ENCODE measurements around the gene ACP6. TPM values are rescaled to one million over a fixed set of nuclear protein-coding genes. Genes with fewer than 3 reads are reported as not detected.

ACP6 gene
- total and polyA plus RNA-seq, 2 of the 13 experiments (the other 11 are each of a cell fraction or from before 2014, with no cell fraction given) = 18.1 to 33.7 TPM

DNA sequence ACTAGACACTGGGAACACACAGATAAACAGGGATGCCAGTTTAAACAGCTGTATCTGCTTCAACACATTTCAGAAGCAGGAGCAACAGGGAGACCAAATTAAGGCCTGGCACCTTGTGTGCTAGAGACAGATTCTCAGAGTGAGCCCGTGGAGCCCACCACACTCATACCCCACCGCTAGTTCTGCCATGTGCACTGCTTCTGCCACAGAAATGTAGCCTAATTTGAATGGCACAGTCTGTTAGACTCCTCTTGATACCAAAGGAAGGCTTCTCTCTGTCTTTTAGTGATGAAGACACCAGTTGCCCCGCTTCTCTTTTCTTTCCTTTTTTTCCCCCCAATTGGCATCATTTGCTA, 29.3 kb upstream of the ACP6 start (continued):
- TF ChIP-seq, protein P1, sequence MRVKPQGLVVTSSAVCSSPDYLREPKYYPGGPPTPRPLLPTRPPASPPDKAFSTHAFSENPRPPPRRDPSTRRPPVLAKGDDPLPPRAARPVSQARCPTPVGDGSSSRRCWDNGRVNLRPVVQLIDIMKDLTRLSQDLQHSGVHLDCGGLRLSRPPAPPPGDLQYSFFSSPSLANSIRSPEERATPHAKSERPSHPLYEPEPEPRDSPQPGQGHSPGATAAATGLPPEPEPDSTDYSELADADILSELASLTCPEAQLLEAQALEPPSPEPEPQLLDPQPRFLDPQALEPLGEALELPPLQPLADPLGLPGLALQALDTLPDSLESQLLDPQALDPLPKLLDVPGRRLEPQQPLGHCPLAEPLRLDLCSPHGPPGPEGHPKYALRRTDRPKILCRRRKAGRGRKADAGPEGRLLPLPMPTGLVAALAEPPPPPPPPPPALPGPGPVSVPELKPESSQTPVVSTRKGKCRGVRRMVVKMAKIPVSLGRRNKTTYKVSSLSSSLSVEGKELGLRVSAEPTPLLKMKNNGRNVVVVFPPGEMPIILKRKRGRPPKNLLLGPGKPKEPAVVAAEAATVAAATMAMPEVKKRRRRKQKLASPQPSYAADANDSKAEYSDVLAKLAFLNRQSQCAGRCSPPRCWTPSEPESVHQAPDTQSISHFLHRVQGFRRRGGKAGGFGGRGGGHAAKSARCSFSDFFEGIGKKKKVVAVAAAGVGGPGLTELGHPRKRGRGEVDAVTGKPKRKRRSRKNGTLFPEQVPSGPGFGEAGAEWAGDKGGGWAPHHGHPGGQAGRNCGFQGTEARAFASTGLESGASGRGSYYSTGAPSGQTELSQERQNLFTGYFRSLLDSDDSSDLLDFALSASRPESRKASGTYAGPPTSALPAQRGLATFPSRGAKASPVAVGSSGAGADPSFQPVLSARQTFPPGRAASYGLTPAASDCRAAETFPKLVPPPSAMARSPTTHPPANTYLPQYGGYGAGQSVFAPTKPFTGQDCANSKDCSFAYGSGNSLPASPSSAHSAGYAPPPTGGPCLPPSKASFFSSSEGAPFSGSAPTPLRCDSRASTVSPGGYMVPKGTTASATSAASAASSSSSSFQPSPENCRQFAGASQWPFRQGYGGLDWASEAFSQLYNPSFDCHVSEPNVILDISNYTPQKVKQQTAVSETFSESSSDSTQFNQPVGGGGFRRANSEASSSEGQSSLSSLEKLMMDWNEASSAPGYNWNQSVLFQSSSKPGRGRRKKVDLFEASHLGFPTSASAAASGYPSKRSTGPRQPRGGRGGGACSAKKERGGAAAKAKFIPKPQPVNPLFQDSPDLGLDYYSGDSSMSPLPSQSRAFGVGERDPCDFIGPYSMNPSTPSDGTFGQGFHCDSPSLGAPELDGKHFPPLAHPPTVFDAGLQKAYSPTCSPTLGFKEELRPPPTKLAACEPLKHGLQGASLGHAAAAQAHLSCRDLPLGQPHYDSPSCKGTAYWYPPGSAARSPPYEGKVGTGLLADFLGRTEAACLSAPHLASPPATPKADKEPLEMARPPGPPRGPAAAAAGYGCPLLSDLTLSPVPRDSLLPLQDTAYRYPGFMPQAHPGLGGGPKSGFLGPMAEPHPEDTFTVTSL (CRISPR knock-in tag; IDR thresholded peaks at IDR 0.05; ENCODE audit: borderline replicate concordance) = no peak
- TF ChIP-seq, protein P2, sequence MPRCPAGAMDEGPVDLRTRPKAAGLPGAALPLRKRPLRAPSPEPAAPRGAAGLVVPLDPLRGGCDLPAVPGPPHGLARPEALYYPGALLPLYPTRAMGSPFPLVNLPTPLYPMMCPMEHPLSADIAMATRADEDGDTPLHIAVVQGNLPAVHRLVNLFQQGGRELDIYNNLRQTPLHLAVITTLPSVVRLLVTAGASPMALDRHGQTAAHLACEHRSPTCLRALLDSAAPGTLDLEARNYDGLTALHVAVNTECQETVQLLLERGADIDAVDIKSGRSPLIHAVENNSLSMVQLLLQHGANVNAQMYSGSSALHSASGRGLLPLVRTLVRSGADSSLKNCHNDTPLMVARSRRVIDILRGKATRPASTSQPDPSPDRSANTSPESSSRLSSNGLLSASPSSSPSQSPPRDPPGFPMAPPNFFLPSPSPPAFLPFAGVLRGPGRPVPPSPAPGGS (CRISPR knock-in tag; IDR thresholded peaks at IDR 0.05) = no peak

DNA sequence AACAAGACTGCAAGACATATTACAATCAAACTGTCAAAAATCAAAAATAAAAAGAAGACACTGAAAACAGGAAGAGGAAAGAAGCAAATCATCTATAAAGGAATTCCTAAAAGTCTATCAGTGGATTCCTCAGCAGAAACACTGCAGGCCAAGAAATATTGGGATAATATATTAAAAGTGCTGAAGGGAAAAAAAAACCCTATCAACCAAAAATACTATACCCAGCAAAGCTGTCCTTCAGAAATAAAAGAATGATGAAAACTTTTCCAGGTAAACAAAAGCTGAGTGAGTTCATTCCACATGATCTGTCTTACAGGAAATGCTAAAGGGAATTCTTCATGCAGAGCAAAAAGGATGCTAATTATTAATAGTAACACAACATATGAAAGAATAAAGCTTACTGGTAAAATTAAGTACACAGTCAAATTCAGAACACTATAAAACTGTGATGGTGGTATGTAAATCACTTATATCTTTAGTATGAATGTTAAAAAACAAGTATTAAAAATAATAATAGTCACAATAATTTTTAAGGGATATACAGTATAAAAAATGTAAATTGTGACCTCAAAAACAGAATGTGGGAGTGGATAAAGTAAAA, 12.9 kb upstream of the ACP6 start:
- no peaks in the 10 kb centered on the region for H3K27me3 ChIP-seq (ENCODE audit: control insufficient read depth in 1 of 2, insufficient read depth in 2 of 2, low read length in 2 of 2)
- ATAC-seq = no peak
- no peaks in the 10 kb centered on the region for H3K4me1 ChIP-seq (ENCODE audit: insufficient read depth, low read length)
- in situ Hi-C loops (cut with HindIII; ENCODE audit: extremely low pct_ligation_motif_present, low pct_unique_long_range_greater_than_20kb) (no loop called here), intact Hi-C loops (cut with micrococcal nuclease; ENCODE audit: unreplicated experiment) (no loop called here)
- H3K4me3 ChIP-seq (replicated peaks in 1 of 3; ENCODE audit: insufficient read depth in 1 of 3, low read depth in 2 of 3, low read length in 3 of 3) = no peak overlapping the region
- H3K9me3 ChIP-seq (ENCODE audit: low read length) = peaks cover 19% of the 10 kb centered on the region
- no peaks in the 10 kb centered on the region for H3K36me3 ChIP-seq (replicated peaks in 1 of 2; ENCODE audit: control insufficient read depth in 1 of 2, insufficient read depth in 2 of 2, low read length in 2 of 2)
- no TSS peak for BruUV-seq (replicated peaks)
- no peak overlapping the region for H3K27ac ChIP-seq (ENCODE audit: extremely low read length, insufficient read depth, low read length)
- no peaks in the 10 kb centered on the region for H4K20me1 ChIP-seq (ENCODE audit: insufficient read depth, low read length)
- H3K9ac ChIP-seq (ENCODE audit: insufficient read depth, low read depth, low read length) = no peak overlapping the region
- ChIA-PET POLR2A (no interaction called here), CTCF (ENCODE audit: low intra/inter-chr PET ratio, low total read pairs) (no interaction called here)
- no peak for DNase-seq (ENCODE audit: low spot score)
- no peak overlapping the region for H3K4me2 ChIP-seq (ENCODE audit: low read depth, low read length)
- H2AFZ ChIP-seq (ENCODE audit: low read length) = no peak overlapping the region
- no peak for FAIRE-seq
- no peaks in the 10 kb centered on the region for H3K79me2 ChIP-seq (ENCODE audit: insufficient read depth, low read length)
- TF ChIP-seq RFXANK (CRISPR knock-in tag; IDR thresholded peaks at IDR 0.05) (no peak), MTA1 (CRISPR knock-in tag; IDR thresholded peaks at IDR 0.05; ENCODE audit: borderline replicate concordance) (no peak), ZNF274 (CRISPR knock-in tag; IDR thresholded peaks at IDR 0.05) (no peak), CHD4 (IDR thresholded peaks at IDR 0.05; ENCODE audit: borderline replicate concordance, low read length) (no peak), SPEN (CRISPR knock-in tag; IDR thresholded peaks at IDR 0.05; ENCODE audit: low read depth) (no peak), CHD2 (IDR thresholded peaks at IDR 0.05; ENCODE audit: low read depth, low read length) (no peak), FOXP1 (IDR thresholded peaks at IDR 0.05) (no peak), FOXP1 (CRISPR knock-in tag; IDR thresholded peaks at IDR 0.05) (no peak), ZNF790 (CRISPR knock-in tag; IDR thresholded peaks at IDR 0.05; ENCODE audit: borderline replicate concordance) (no peak), ZNF143 (CRISPR knock-in tag; IDR thresholded peaks at IDR 0.05) (no peak), NAIF1 (CRISPR knock-in tag; IDR thresholded peaks at IDR 0.05; ENCODE audit: borderline replicate concordance) (no peak)
- TF ChIP-seq, protein P3, sequence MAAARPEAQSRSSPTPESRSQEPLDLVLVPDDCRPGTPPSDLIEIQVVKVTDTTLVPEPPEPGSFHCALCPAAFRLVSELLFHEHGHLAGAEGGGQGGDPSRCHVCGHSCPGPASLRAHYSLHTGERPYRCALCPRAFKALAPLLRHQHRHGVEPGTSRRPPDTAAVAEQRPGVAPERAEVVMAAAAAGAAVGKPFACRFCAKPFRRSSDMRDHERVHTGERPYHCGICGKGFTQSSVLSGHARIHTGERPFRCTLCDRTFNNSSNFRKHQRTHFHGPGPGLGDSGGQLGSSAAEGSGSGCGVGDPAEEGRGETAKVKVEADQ (CRISPR knock-in tag; IDR thresholded peaks at IDR 0.05; ENCODE audit: borderline replicate concordance) = no peak
- TF ChIP-seq, protein P4, sequence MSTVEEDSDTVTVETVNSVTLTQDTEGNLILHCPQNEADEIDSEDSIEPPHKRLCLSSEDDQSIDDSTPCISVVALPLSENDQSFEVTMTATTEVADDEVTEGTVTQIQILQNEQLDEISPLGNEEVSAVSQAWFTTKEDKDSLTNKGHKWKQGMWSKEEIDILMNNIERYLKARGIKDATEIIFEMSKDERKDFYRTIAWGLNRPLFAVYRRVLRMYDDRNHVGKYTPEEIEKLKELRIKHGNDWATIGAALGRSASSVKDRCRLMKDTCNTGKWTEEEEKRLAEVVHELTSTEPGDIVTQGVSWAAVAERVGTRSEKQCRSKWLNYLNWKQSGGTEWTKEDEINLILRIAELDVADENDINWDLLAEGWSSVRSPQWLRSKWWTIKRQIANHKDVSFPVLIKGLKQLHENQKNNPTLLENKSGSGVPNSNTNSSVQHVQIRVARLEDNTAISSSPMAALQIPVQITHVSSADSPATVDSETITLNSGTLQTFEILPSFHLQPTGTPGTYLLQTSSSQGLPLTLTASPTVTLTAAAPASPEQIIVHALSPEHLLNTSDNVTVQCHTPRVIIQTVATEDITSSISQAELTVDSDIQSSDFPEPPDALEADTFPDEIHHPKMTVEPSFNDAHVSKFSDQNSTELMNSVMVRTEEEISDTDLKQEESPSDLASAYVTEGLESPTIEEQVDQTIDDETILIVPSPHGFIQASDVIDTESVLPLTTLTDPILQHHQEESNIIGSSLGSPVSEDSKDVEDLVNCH (CRISPR knock-in tag; IDR thresholded peaks at IDR 0.05) = no peak
